IPS-NIHi7 (cell line): ENCODE results near the gene CTXN3.

ENCODE experiments used
- DNase-seq: peaks from one replicate; pipeline ENCODE4 v3.0.0; 2012; ENCODE audit warnings: mixed read lengths; ENCODE audit errors: extremely low spot score

CTXN3 gene

GRCh38 chr5:127697894-127698600, 49.2 kb downstream of the CTXN3 start:
- DNase-seq = no peak

- no peak for DNase-seq
Measured at GRCh38 chr5:127699416-127699815, 50.5 kb downstream of the CTXN3 start.

GRCh38 chr5:127700237-127700766, 51.4 kb downstream of the CTXN3 start:
- DNase-seq = no peak

GRCh38 chr5:127702434-127702833, 53.6 kb downstream of the CTXN3 start:
- DNase-seq = no peak

- DNase-seq = no peak
Measured at GRCh38 chr5:127702926-127703561, 54.2 kb downstream of the CTXN3 start, which contains the start of gene CCDC192. Gene CCDC192 (plus strand): TSS chr5:127703391. CDS start chr5:127703446, 55 bp downstream.

GRCh38 chr5:127705120-127705892, 56.4 kb downstream of the CTXN3 start:
- no peak for DNase-seq

GRCh38 chr5:127706691-127707090, 57.8 kb downstream of the CTXN3 start:
- DNase-seq = no peak

- DNase-seq = no peak
Measured at GRCh38 chr5:127707209-127707608, 58.3 kb downstream of the CTXN3 start.
